WERI-Rb-1 (cell line): ENCODE data around the gene AMH.

Experiments
- DNase-seq: peaks from one replicate; pipeline ENCODE4 v3.0.0-alpha.2; 2020
- H3K27ac ChIP-seq: fragments of 250-450 bp; sonication (Bioruptor Pico); 2 replicates; pipeline ENCODE4 v1.5.1; 2020; ENCODE audit warnings: mild to moderate bottlenecking, moderate library complexity
- H3K27me3 ChIP-seq: fragments of 250-450 bp; sonication (Bioruptor Pico); 2 replicates; pipeline ENCODE4 v1.5.1; 2021; ENCODE audit warnings: mild to moderate bottlenecking, low read depth, moderate library complexity; ENCODE audit not compliant: insufficient read depth, severe bottlenecking
- H3K36me3 ChIP-seq: fragments of 250-450 bp; sonication (Bioruptor Pico); 2 replicates; pipeline ENCODE4 v1.5.1; 2020; ENCODE audit warnings: mild to moderate bottlenecking, moderate library complexity
- H3K4me3 ChIP-seq: 2 replicates; pipeline ENCODE4 v1.5.1; 2011; ENCODE audit warnings: low read depth, mild to moderate bottlenecking, control low read depth, low read length
- H3K9me3 ChIP-seq: fragments of 250-450 bp; sonication (Bioruptor Pico); 2 replicates; pipeline ENCODE4 v1.5.1; 2021; ENCODE audit warnings: mild to moderate bottlenecking, moderate library complexity; ENCODE audit not compliant: severe bottlenecking
- CTCF ChIP-seq: IDR thresholded peaks from 2 replicates; pipeline ENCODE4 v1.5.1; 2011; ENCODE audit warnings: low read depth, mild to moderate bottlenecking, control low read depth, inconsistent platforms, low read length

Gene AMH

GRCh38 chr19:2234996-2235380, 14.1 kb upstream of the AMH start:
- peaks cover 71% of the 10 kb centered on the region for H3K36me3 ChIP-seq

GRCh38 chr19:2235381-2236063, 13.6 kb upstream of the AMH start:
- peak overlapping the region; percentile 94 for H3K4me3 ChIP-seq
- H3K36me3 ChIP-seq, result peaks cover 71% of the 10 kb centered on the region
- no peak for TF ChIP-seq CTCF
- no peaks in the 10 kb centered on the region for H3K27me3 ChIP-seq
- H3K27ac ChIP-seq, result peak overlapping the region; percentile 98
- DNase-seq, result peak; percentile 65
- H3K9me3 ChIP-seq, result no peaks in the 10 kb centered on the region

More at GRCh38 chr19:2234996-2235380, 14.1 kb upstream of the AMH start:
- H3K27ac ChIP-seq, result peak overlapping the region; percentile 98
- TF ChIP-seq CTCF, result no peak
- H3K9me3 ChIP-seq, result no peaks in the 10 kb centered on the region
- H3K4me3 ChIP-seq, result peak overlapping the region; percentile 94
- no peak for DNase-seq
- H3K27me3 ChIP-seq, result no peaks in the 10 kb centered on the region

- no peaks in the 10 kb centered on the region for H3K27me3 ChIP-seq
- H3K4me3 ChIP-seq, result peak overlapping the region; percentile 94
- H3K36me3 ChIP-seq, result peaks cover 71% of the 10 kb centered on the region
- no peaks in the 10 kb centered on the region for H3K9me3 ChIP-seq
- TF ChIP-seq CTCF, result no peak
- peak overlapping the region; percentile 98 for H3K27ac ChIP-seq
- no peak for DNase-seq
These were observed 13.1 kb upstream of the AMH start for GRCh38 chr19:2236064-2236313.

- H3K27ac ChIP-seq, result peak within 1 kb of the TSS; percentile 98
- peak; percentile 99 for TF ChIP-seq CTCF
- H3K9me3 ChIP-seq, result no peaks in the 10 kb centered on the region
- H3K27me3 ChIP-seq, result no peaks in the 10 kb centered on the region
- H3K36me3 ChIP-seq, result peaks cover 70% of the 10 kb centered on the region
- DNase-seq, result peak; percentile 98
- H3K4me3 ChIP-seq, result peak within 1 kb of the TSS; percentile 94
These were observed 12.6 kb upstream of the AMH start, which contains the start of the genes PLEKHJ1 and SF3A2 for GRCh38 chr19:2236314-2237050. Gene PLEKHJ1 (minus strand): TSS chr19:2236329. CDS start chr19:2236248, 81 bp downstream. Gene SF3A2 (plus strand): TSS chr19:2236824. CDS start chr19:2243419, 6,595 bp downstream.

GRCh38 chr19:2237051-2237868, 11.9 kb upstream of the AMH start:
- Histone ChIP-seq H3K9me3 (no peaks in the 10 kb centered on the region), H3K4me3 (peak overlapping the region; percentile 94), H3K27me3 (no peaks in the 10 kb centered on the region), H3K36me3 (peaks cover 67% of the 10 kb centered on the region), H3K27ac (peak overlapping the region; percentile 98)
- no peak for DNase-seq
- TF ChIP-seq CTCF, result no peak
